Esophagus muscularis mucosa (tissue), 4 donors: ENCODE results near the gene MATN1. TPM values are rescaled to one million over a fixed set of nuclear protein-coding genes. Genes with fewer than 3 reads are reported as not detected.

Experiments used
- DNase-seq: peaks from one replicate; pipeline ENCODE4 v3.0.0-alpha.2; 2017; ENCODE audit errors: extremely low spot score
- H3K27ac ChIP-seq, 4 donors: fragments of 200-600 bp; sonication (generic); replicated peaks in 1 of 4; 1 replicate in 3 of 4; 2 replicates in 1 of 4; pipeline ENCODE4 v1.5.1; 2016 to 2019; ENCODE audit warnings: mild to moderate bottlenecking in 1 of 4
- H3K27me3 ChIP-seq, 4 donors: fragments of 200-600 bp; sonication (generic); one replicate each; pipeline versions ENCODE4 v1.5.1 to v1.6.0; 2016 to 2019
- H3K36me3 ChIP-seq, 4 donors: fragments of 200-600 bp; sonication (generic); one replicate each; pipeline ENCODE4 v1.5.1; 2016 to 2019
- H3K4me1 ChIP-seq, 4 donors: fragments of 200-600 bp; sonication (generic); one replicate each; pipeline ENCODE4 v1.5.1; 2016 to 2019
- H3K4me3 ChIP-seq, 4 donors: fragments of 200-600 bp; sonication (generic); 1 replicate in 2 of 4; 2 replicates in 2 of 4; pipeline ENCODE4 v1.5.1; 2016 to 2019; ENCODE audit warnings: mild to moderate bottlenecking in 4 of 4, moderate library complexity in 1 of 4
- H3K9me3 ChIP-seq, 4 donors: fragments of 200-600 bp; sonication (generic); 1 replicate in 3 of 4; 2 replicates in 1 of 4; pipeline ENCODE4 v1.5.1; 2016 to 2019
- EP300 ChIP-seq: sonication (generic); formaldehyde crosslinking; IDR thresholded peaks from one replicate; pipeline ENCODE4 v1.6.1; 2017; ENCODE audit warnings: antibody characterized with exemption
- POLR2A ChIP-seq: fragments of 450-650 bp; IDR thresholded peaks from one replicate; pipeline ENCODE4 v1.6.1; 2017; ENCODE audit warnings: antibody characterized with exemption, moderate library complexity, mild to moderate bottlenecking, low read depth
- POLR2AphosphoS5 ChIP-seq, 2 donors: sonication (generic); formaldehyde crosslinking; IDR thresholded peaks; one replicate each; pipeline ENCODE4 v1.6.1; 2017; ENCODE audit warnings: antibody characterized with exemption in 2 of 2
- WGBS: methylation state at CpG from one replicate; pipeline ENCODE4 v1.1.5; 2018; 5-methylcytosine and 5-hydroxymethylcytosine counted together
- intact Hi-C: fragments of 100-400 bp; cut with DNase I; formaldehyde crosslinking; loops from one replicate; pipeline ENCODE4 v1.15.1; 2023
- total RNA-seq, 4 donors: library from RNA; depleted of rRNA; stranded (reverse); fragments of >200 nt; gene quantifications; one replicate each; pipeline versions ENCODE4 v1.1.0 to v1.2.1, GENCODE V29; 2016
- TF ChIP-seq, protein P1 (sequence below), 3 experiments: fragments of 200-600 bp in 2 of 3; fragments of 450-650 bp in 1 of 3; sonication (generic) in 2 of 3; IDR thresholded peaks; one replicate each; pipeline ENCODE4 v1.5.1; 2017 to 2019; ENCODE audit warnings: antibody characterized with exemption in 3 of 3, mild to moderate bottlenecking in 2 of 3, moderate library complexity in 1 of 3

Gene MATN1
- total RNA-seq, 4 donors from 2014 or later: not detected

- DNase-seq: no peak
- H3K27ac ChIP-seq: no peak overlapping the region
- peaks cover 3 to 23% (median 8%) of the 10 kb centered on the region in 4 donors for H3K4me1 ChIP-seq
- H3K27me3 ChIP-seq: peaks cover 0 to 21% (median 0%) of the 10 kb centered on the region in 4 donors
- intact Hi-C loops: no loop called here
- 78% methylated on average over 9 of the region's 9 CpGs for WGBS
- no peaks in the 10 kb centered on the region for H3K9me3 ChIP-seq
- peak overlapping the region in 1 of 4 donors; percentile 57 for H3K4me3 ChIP-seq
- TF ChIP-seq POLR2A (no peak), EP300 (no peak), POLR2AphosphoS5 (IDR thresholded peaks at IDR 0.05) (no peak)
- TF ChIP-seq, protein P1, sequence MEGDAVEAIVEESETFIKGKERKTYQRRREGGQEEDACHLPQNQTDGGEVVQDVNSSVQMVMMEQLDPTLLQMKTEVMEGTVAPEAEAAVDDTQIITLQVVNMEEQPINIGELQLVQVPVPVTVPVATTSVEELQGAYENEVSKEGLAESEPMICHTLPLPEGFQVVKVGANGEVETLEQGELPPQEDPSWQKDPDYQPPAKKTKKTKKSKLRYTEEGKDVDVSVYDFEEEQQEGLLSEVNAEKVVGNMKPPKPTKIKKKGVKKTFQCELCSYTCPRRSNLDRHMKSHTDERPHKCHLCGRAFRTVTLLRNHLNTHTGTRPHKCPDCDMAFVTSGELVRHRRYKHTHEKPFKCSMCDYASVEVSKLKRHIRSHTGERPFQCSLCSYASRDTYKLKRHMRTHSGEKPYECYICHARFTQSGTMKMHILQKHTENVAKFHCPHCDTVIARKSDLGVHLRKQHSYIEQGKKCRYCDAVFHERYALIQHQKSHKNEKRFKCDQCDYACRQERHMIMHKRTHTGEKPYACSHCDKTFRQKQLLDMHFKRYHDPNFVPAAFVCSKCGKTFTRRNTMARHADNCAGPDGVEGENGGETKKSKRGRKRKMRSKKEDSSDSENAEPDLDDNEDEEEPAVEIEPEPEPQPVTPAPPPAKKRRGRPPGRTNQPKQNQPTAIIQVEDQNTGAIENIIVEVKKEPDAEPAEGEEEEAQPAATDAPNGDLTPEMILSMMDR (IDR thresholded peaks at IDR 0.05): no peak
- H3K36me3 ChIP-seq: no peaks in the 10 kb centered on the region
Measured at GRCh38 chr1:30754684-30755171, 31.3 kb upstream of the MATN1 start.

- Histone ChIP-seq H3K4me1 (peaks cover 5 to 34% (median 17%) of the 10 kb centered on the region in 4 donors), H3K27ac (peak overlapping the region in 2 of 4 donors; percentile 9 to 40), H3K27me3 (peaks cover 0 to 21% (median 0%) of the 10 kb centered on the region in 4 donors), H3K36me3 (no peaks in the 10 kb centered on the region), H3K4me3 (no peak overlapping the region), H3K9me3 (no peaks in the 10 kb centered on the region)
- intact Hi-C loops: no loop called here
- TF ChIP-seq POLR2AphosphoS5 (IDR thresholded peaks at IDR 0.05): no peak
- TF ChIP-seq EP300: no peak
- TF ChIP-seq, protein P1 (IDR thresholded peaks at IDR 0.05): no peak
- no peak for TF ChIP-seq POLR2A
- no peak for DNase-seq
- 59% methylated on average over 13 of the region's 13 CpGs for WGBS
Measured at GRCh38 chr1:30753660-30754123, 30.3 kb upstream of the MATN1 start.

GRCh38 chr1:30753118-30753517 lies 29.7 kb upstream of the MATN1 start:
- 53% methylated on average over 3 of the region's 3 CpGs for WGBS
- peak overlapping the region in 3 of 4 donors; percentile 4 to 40 (median 9) for H3K27ac ChIP-seq

GRCh38 chr1:30752651-30752908 lies 29.2 kb upstream of the MATN1 start:
- no peaks in the 10 kb centered on the region for H3K36me3 ChIP-seq
- peaks cover 3 to 36% (median 20%) of the 10 kb centered on the region in 4 donors for H3K4me1 ChIP-seq
- WGBS: 78% methylated on average over 9 of the region's 9 CpGs
- intact Hi-C loops: no loop called here
- no peak for DNase-seq
- H3K27me3 ChIP-seq: peaks cover 0 to 21% (median 0%) of the 10 kb centered on the region in 4 donors
- TF ChIP-seq, protein P1 (IDR thresholded peaks at IDR 0.05): no peak
- TF ChIP-seq POLR2AphosphoS5 (IDR thresholded peaks at IDR 0.05) (no peak), POLR2A (no peak), EP300 (no peak)
- no peaks in the 10 kb centered on the region for H3K9me3 ChIP-seq
- no peak overlapping the region for H3K4me3 ChIP-seq
- no peak overlapping the region for H3K27ac ChIP-seq

More at GRCh38 chr1:30753118-30753517, 29.7 kb upstream of the MATN1 start:
- H3K36me3 ChIP-seq: no peaks in the 10 kb centered on the region
- no peak for DNase-seq
- no peaks in the 10 kb centered on the region for H3K9me3 ChIP-seq
- peaks cover 5 to 39% (median 21%) of the 10 kb centered on the region in 4 donors for H3K4me1 ChIP-seq
- H3K27me3 ChIP-seq: peaks cover 0 to 21% (median 0%) of the 10 kb centered on the region in 4 donors
- intact Hi-C loops: no loop called here
- no peak overlapping the region for H3K4me3 ChIP-seq
- TF ChIP-seq POLR2A: no peak
- TF ChIP-seq, protein P1 (IDR thresholded peaks at IDR 0.05): no peak
- no peak for TF ChIP-seq EP300
